Left cardiac atrium (tissue), 4 donors: Measurements from ENCODE around the gene TRAF4. TPM values are rescaled to one million over a fixed set of nuclear protein-coding genes. Genes with fewer than 3 reads are reported as not detected.
A peak's percentile ranks its signal among the peaks of the same experiment; 100 is the strongest.

Experiments used
- ATAC-seq, 2 donors: fragments of 200-7000 bp; cut with Tn5 transposase; one replicate each; pipeline ENCODE4 v1.9.1; 2020; ENCODE audit warnings: mild to moderate bottlenecking in 2 of 2, moderate library complexity in 2 of 2
- DNase-seq: peaks from one replicate; pipeline ENCODE4 v3.0.0-alpha.2; 2020
- intact Hi-C, 2 donors: fragments of 100-400 bp; cut with DNase I; formaldehyde crosslinking; loops; one replicate each; pipeline versions ENCODE4 v1.14.1 to v1.15.1; 2022 to 2023
- long read RNA-seq: library from polyadenylated mRNA; unstranded; transcript quantifications from one replicate; pipeline ENCODE4 v2.0.0, GENCODE V29; 2021
- total RNA-seq, 2 donors: library from RNA; stranded (reverse); fragmentation: NEBNext Ultra II Directional; extraction: Animal tissue kit (Norgen Biotek cat#: 25700); gene quantifications; one replicate each; pipeline ENCODE4 v1.2.1, GENCODE V29; 2021
- donor health status: DM: no; HTN: yes; CAD: no.
- donor health status: DM: no; HTN: yes; CAD: no; lungs with severe emphysema.
- donor health status: DM: yes; HTN: yes; CAD: no.
- donor health status: Dilated cardiomyopathy.

Gene TRAF4, protein sequence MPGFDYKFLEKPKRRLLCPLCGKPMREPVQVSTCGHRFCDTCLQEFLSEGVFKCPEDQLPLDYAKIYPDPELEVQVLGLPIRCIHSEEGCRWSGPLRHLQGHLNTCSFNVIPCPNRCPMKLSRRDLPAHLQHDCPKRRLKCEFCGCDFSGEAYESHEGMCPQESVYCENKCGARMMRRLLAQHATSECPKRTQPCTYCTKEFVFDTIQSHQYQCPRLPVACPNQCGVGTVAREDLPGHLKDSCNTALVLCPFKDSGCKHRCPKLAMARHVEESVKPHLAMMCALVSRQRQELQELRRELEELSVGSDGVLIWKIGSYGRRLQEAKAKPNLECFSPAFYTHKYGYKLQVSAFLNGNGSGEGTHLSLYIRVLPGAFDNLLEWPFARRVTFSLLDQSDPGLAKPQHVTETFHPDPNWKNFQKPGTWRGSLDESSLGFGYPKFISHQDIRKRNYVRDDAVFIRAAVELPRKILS
- total RNA-seq = 1 to 10 TPM; 6.6 to 9.8 TPM
- long read RNA-seq, partial matches to known transcripts = 0 of 3 reads
- long read RNA-seq, other reads (novel, unspliced or antisense) = 0 of 3 reads

DNA sequence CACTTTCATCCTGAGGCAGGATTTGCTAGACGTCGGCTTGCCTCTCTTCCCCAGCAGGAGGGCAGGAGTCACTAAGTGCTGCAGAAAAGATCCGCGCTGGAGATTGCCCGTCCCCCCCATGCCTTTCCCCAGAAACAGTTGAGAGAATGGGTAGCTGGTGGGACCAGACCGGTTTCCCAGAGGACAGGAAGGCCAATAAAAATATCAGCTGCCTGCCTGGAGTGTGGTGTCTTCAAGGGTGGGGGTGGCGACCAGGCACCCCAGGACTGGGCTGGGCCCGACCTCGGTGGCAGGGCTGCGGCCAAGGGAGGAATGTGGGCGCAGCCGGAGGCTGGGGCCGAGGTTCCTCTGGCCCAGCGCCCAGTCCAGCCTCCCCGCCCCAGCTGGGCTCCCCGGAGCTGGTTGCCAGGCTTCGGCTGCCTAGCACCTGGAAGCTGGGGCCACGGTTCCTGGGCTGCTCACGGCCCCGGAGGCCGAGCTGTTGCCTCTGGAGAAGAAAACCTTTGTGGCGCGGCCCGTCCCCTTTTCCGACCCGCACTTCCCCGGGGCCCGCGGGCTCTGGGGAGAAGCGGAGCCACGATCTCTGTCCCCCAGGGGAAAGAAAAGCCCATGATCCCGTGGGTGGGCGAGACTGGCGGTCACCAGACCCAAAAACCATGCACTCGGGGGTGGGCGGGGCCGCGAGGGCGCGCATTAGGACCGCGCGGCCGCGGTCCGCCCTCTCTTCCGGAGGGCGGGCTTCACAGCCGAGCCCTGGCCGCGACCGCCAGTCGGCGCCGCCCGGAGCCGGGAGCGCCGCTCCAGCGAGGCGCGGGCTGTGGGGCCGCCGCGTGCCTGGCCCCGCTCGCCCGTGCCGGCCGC lies at the start of gene TRAF4:
TSS of gene TRAF4 (plus strand) at position 769 of the 861 bp plus-strand sequence. CDS start 102 bp downstream, outside the sequence.
- intact Hi-C loops = no loop called here
- ATAC-seq = peak; percentile 86 to 93
- peak; percentile 88 for DNase-seq

DNA sequence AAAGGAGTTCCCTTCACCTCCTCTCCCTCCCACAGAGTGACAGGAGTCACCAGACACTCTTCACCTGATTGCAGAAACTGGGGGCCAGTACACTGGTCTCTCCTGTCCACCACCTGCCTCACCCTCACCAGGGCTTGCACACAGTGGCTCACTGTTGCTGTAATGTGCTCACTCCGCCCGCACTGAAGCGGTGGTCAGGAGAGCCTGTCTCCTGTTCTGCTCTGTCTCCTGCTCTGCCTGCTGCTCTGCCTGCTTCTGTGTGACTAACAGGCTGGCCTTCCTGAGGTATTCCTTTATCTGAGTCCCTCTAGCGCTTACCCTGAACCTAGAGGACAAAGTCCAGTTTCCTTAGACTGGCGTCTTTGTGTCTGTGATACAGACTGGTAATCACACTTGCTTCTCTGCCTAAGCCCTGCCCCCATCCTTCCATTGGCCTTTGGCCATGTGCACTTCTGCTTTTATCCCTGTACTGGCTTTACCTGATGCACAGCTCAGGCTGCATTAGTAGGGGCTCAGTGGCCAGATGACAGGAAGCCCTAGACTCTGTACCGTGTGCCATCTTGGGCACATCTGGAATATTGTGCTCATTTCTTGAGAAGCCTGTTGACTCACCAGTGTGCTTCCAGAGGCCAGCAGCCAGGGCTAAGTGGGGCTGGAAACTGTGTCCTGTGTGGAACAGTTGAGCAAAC lies 45.4 kb upstream of the TRAF4 start:
- ATAC-seq (no peak), DNase-seq (no peak)
- intact Hi-C loops = no loop called here

DNA sequence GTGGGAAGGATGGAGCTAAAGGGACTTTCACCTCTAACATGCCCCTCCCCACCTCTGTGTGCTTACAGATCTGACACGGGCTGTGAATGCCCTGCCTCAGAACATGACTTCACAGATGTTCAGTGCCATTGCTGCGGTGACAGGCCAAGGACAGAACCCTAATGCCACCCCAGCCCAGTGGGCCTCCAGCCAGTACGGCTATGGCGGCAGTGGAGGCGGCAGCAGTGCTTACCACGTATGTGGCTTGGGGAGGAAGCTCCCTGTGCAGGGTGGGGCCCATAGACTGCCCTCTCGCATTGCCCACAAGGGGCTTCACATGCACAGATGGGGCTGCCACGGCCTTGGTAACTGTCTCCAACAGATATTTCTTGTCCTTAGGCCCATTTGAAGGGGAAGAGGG lies 43.5 kb upstream of the TRAF4 start:
- intact Hi-C loops = no loop called here
- DNase-seq = no peak
- no peak for ATAC-seq

DNA sequence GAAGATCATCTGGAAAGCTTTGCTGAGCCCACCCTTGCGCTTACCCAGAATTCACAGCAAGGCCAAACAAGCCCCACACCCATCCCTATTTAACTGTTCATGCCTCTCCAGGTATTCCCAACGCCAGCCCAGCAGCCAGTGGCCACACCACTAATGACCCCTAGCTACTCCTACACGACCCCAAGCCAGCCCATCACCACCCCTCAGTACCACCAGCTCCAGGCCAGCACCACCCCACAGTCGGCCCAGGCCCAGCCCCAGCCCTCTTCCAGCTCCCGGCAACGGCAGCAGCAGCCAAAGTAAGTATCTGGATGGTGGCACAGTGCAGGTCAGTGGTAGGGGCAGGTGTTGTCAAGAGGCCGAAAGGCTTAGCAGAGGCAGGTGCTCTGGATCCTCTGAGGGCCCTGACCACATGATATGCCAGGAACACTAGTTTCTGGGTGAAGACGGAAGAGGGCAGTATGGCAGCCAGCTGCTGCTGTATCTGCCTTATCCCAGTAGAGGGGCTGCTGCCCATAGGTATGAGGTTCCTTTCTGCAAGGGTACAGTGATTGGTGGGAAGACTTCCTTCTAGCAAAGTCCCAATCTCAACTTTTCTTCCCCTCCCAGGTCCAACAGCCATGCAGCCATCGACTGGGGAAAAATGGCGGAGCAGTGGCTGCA lies 42.9 kb upstream of the TRAF4 start:
- DNase-seq = no peak
- intact Hi-C loops = no loop called here
- no peak for ATAC-seq

DNA sequence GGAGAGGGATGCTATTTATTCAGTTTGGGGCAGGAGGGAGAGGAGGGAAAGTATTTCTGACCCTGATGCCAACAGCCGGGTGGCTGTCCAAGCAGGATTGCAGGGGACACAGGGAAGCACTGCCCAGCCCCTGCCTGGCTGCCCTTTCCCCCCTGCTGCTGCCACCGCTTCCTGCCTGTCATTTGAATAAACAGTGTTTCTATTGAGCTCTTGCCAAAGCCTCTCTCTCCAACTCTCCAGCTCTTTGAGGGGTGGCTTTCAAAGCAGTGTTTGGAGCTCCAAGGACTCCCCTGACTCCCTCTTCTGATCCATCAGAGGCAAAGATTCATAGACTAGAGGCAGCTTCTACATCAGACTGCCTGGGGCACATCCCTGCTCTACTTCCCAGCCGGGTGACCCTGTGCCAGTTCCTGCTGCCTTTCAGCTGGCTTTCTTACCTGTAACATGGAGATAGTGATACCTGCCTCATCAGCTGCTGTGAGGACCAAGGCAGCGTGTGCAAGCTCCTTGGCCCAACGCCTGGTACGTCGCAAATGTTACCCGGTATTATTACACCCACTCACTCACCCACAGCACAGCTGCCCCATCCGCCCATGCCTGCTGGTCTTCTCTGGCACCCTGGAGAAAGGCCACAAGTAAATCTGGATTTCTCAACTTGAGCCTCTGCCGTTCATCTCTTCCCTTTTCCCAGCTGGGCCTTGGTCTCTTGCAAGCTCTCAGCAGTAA lies 41.6 kb upstream of the TRAF4 start:
- no peak for ATAC-seq
- intact Hi-C loops = no loop called here

DNA sequence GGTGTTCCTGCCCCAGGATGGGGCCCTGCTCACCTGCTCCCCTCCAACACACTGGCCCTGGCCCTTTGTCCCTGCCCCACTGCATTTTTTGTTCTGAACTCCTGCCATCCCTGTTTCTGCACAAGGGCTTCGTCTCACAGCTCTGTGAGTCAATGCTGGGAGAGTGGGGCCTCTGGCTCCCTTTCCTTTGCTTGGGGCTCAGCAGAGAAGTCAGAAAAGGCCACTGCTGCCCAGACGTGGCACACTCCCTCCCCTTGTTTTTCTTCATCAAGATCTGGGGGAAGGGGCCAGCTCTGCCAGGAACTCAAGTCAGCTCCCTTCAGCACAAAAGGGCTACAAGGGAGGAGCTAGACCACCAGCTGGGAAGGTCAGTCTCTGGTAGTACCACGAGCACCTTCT lies 41.1 kb upstream of the TRAF4 start:
- DNase-seq = no peak
- no peak for ATAC-seq
- intact Hi-C loops = no loop called here

More for the DNA sequence above, 41.6 kb upstream of the TRAF4 start:
- no peak for DNase-seq

DNA sequence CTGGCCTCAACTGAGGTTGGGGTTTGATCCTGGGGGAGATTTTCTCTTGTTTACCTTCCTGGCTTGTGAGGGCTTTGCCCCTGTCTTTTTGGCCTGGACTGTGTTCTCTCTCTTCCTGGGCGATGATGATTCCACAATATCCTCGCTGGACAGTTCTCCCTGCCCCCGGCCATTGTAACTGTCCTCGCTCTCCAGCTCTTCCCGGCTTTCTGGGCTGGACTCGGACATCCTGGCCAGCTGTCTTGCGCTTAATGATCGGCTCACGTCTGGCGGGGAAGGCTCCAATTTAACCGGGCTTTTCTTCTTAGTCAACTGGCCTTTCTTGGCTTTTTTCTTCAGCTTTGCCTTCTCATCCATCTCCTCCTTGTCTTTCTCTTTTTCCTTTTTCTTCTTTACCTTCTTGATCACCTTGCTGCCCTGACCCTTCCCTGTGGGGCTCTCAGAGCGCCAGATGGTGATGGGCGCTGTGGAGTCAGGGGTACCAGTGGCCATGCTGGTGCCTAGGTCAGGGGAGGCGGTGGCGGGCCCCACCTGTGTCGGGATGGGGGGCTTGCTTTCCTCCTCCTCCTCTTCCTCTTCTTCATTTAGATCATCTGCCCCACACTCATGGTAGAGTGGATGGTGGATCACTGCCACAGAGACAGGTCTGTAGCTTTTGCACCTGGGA lies 40.1 kb upstream of the TRAF4 start:
- ATAC-seq = no peak
- intact Hi-C loops = no loop called here

DNA sequence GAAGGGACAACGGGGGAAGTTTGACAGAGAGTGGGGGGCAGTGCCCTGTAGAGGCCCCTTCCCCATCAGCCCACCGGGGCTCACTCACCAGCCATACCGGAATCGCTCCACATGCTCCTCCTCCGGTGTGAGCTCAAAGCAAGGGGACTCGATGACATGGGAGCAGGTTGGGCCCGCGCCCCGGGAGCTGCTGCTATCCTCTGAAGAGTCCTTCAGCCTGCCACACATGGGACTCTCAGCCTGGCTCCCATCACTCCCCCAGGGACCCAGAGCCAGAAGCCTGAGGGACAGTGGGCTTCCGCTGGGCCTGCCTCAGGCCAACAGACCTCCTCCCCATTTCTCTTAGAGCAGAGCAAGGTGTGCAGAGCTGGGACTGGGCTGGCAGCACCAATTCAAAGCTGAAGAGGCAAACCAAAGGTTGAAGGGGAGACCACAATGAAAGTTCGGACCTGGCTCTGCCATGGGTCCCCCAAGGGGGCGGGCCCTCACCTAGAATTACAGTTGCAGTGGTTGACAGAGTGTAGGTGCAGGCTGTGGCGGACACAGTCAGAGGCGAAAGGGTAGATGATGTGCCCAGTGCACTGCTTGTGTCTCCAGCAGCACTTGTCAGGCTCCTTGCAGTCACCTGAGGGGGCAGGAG lies 39.5 kb upstream of the TRAF4 start:
- intact Hi-C loops = no loop called here
- DNase-seq = no peak
- ATAC-seq = no peak

More for the DNA sequence above, 40.1 kb upstream of the TRAF4 start:
- no peak for DNase-seq

DNA sequence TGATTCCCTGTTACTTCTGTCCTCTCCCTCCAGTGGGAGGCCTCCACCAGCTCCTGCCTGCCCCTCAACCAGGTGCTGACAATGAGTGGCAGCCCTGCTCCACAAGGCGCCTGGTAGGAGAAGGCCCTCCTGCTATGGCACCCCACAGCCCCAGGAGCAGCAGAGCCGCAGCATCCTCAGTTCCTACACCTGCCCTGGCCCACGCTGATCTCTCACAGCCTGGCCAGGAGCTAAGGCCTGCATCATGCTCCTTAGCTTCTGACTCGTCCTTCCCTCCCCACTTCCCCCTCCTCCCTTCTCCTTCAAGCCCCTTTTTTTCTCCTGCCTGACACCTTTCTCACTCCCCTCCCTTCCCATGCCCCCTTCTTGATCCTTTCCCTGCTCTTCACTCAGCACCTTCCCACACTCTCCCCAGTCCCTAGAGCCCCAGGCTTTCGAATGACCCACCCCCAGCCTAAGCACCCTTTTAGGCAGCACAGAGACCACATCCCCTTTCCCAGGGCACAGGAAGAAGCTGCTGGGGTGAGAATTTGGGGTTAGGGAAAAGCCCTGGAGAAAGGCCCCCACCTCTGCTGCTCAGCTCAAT lies 38.6 kb upstream of the TRAF4 start:
- ATAC-seq (no peak), DNase-seq (no peak)
- intact Hi-C loops = no loop called here

DNA sequence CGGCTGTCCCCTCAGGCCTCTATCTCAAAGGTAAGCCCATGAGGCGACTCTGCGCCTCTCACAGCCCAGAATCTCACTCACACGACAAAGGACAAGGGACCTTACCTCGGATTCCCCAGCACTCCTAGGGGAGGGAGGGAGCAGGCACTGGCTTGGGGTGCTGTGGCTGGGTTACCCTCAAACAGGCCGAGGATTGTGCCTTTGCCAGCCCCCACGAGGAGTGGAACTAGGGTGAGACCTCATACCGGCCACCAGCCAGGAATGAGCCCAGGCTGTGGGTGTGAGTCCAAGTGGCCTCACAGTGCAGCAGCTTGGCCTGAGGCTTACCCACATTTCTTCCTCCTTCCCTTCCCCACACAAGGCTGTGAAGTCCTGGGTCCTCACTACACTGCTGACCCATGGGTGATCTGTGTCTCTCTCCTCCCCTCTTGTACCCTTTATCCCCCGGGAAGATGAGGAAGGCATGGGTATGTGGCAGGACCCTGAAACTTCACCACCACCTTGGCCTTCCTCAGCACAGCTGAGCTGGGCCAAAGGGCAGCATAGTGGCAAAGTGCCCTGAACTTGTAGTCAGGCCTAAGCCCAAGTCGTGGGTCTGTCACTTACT lies 38.0 kb upstream of the TRAF4 start:
- ATAC-seq = no peak

DNA sequence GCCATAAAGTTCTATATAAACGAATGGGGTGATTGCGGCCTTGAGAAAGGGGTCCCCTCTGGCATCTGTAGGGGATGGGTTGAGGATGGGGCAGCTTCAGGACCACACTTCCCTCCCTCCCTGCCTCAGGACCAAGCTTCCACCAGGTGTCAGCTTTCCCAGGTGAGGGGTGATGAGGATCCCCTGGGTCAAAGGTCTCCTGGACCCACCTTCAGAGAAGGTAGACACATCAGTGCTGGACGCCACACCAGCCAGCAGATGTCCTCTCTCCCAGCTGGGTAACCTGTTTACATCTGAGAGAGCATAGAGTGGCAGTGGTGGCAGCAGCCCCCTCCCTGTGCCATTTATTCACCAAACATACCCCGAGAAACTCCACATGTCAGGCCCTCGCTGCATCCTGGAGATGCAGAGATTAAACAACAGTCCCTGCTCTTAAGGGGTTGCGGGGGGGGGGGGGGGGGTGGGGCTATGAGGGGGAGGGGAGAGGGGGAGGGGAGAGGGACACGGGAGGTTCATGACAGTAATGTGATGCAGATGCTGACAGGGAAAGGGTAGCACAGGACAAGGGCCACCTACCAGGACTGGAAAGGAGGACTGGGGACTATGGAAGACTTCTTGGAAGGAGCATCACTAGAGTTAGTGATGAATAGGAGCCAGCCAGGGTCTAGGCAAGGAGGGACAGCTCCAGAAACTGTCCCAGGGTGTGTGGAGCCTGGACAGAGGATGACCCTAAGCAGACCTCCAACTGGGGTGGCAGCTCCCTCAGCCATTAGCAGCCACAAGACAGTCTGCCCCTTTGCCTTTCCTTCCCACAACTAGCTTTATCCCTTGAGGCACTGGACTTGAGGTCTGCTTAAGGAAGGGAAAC lies 37.1 kb upstream of the TRAF4 start:
- no peak for DNase-seq
- intact Hi-C loops = no loop called here

More for the DNA sequence above, 38.0 kb upstream of the TRAF4 start:
- intact Hi-C loops = no loop called here
- DNase-seq = no peak

DNA sequence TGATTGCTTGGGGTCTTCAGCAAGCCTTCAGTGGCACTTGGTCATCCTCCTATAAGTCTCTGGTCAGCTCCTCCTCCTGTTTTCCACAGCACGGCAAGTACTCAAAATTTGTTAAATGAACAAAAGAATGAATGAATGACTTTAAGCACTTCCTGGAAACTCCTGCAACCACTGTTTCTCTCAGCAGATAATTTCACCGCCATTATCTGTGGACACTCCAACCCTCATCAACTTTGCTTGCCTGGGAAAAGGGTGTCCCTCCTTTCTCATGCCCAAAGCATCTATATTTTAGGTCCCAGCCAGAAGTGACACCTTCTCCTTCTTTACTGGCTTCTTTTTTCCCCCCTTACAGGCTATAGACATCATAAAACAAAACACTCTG lies 36.5 kb upstream of the TRAF4 start:
- ATAC-seq = no peak
- intact Hi-C loops = no loop called here

More for the DNA sequence above, 37.1 kb upstream of the TRAF4 start:
- ATAC-seq = no peak

DNA sequence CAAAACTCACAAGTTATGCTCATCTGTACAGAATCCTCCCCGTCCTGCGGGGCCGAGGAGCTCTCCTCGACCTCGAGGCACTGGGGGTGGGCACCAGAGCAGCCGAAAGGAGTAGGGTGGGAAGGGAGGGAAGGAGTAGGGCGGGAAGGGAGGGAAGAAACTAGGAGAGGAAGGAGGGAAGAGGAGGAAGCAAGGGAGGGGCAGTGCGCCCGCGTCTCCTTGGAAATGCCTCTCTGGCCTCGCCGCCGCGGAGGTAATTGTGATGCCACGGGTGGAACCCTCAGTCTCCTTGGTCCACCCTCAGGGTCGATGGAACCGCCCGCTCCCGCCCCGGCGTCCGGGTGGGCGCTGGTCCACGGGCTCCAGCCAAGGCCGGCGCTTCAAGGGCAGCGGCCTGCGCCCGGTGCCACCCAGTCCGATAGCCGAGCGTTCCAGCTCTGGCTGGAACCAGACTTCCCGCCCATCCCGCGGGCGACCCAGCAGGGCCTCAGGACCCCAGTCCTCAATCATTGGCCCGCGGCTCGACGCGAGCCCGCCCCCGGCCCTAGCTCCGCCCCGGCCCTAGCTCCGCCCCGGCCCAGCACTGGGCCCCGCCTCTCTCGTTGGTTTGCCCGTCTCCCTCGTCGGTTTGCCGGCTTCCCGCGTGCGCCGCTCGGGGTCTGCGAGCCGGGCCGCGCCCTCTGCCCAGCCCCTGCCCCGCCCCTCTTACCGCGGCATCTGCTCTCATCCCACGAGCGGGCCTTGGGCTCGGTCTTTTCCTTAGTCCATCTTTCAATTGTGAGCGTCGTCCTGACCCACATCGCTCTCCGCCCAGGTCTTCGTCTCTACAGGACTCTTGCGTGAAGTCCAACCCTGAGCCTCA lies 32.7 kb upstream of the TRAF4 start:
- intact Hi-C loops = no loop called here
- DNase-seq (peak; percentile 91), ATAC-seq (peak; percentile 96 to 97)

More for the DNA sequence above, 36.5 kb upstream of the TRAF4 start:
- DNase-seq = no peak

DNA sequence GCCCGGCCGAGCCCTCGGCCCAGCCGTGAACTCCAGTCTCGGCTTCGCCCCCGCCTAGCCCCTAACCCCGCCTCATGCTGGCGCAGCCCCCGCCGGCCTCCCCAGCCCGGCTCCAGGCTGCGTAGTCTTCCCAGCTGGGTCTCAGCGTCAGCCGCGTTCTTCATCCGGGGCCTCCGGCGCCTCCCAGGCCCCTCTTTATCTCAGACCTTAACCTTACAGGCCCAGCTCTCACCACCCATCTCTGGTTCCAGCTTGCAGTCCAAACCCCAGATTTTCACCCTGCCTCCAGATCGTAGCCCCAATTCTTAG lies 32.1 kb upstream of the TRAF4 start, which contains the start of gene PROCA1:
TSS of gene PROCA1 (minus strand) at position 166 of the 309 bp plus-strand sequence. CDS start 228 bp downstream, outside the sequence.
- peak; percentile 23 to 42 for ATAC-seq
- intact Hi-C loops = no loop called here

More for the DNA sequence above, 32.1 kb upstream of the TRAF4 start, which contains the start of gene PROCA1:
- DNase-seq = no peak
